ENCODE data around the gene RASGRP4. TPM values are rescaled to one million over a fixed set of nuclear protein-coding genes. Genes with fewer than 3 reads are reported as not detected.

The RASGRP4 gene
- total RNA-seq, 2 donors from 2014 or later, result 0.09 TPM; not detected in 1

DNA sequence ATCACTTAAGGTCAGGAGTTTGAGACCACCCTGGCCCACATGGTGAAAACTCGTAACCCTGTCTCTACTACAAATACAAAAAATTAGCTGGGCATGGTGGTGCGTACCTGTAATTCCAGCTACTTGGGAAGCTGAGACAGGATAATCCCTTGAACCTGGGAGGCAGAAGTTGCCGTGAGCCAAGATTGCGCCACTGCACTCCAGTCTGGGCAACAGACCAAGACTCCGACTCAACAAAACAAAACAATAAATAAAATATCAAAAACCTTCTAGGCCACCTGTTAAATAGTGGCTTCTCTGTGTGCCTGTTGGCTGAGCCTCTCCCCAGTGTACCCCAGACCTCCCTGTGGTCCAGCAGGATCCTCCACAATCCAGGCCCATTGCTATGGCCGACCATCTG, 54.9 kb downstream of the RASGRP4 start:
- peaks cover 3% of the 10 kb centered on the region for H3K4me1 ChIP-seq (ENCODE audit: control insufficient read depth, insufficient read depth, low read length)
- Mint-ChIP-seq H3K36me3 (ENCODE audit: low read depth) (peaks cover under 1% of the 10 kb centered on the region), H3K9me3 (no peaks in the 10 kb centered on the region), H3K27me3 (ENCODE audit: insufficient read depth) (peaks cover 38% of the 10 kb centered on the region), H3K27ac (no peak overlapping the region), H3K4me1 (peaks cover 9% of the 10 kb centered on the region), H3K4me3 (no peak overlapping the region)
- WGBS, 2 experiments (ENCODE audit: insufficient coverage in 1 of 2, insufficient read length in 1 of 2), result 81 to 91% methylated on average over 3 to 6 of the region's 6 CpGs
- no peak overlapping the region for H3K27ac ChIP-seq (ENCODE audit: low read depth, low read length)
- no peak for DNase-seq
- H3K36me3 ChIP-seq (ENCODE audit: control insufficient read depth, insufficient read depth, low read length), result no peaks in the 10 kb centered on the region
- H3K9me3 ChIP-seq (ENCODE audit: control insufficient read depth, low read length), result no peaks in the 10 kb centered on the region
- peaks cover 16% of the 10 kb centered on the region for H3K27me3 ChIP-seq (ENCODE audit: control insufficient read depth, insufficient read depth, low read length, poor library complexity, severe bottlenecking)
- no peak for TF ChIP-seq CTCF (conservative IDR thresholded peaks at IDR 0.05)
- H3K9ac ChIP-seq (ENCODE audit: extremely low read depth, low read length, poor library complexity, severe bottlenecking), result no peak overlapping the region
- no peak overlapping the region for H3K4me3 ChIP-seq (ENCODE audit: low read length)

DNA sequence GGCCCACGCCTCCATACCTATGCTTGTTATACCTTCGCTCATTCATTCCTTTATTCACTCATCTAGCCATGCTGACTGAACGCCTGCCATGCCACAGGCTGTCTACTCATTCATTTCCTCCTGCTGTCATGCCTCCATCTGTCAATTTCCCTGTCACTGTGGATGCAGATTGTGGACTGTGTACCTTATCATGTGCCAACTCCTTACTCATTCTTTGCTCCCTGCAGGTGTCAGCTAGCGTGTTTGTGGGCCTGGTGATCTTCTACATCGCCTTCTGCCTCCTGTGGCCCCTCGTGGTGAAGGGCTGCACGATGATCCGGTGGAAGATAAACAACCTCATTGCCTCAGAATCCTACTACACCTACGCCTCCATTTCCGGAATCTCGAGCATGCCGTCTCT, 55.7 kb downstream of the RASGRP4 start:
- no peaks in the 10 kb centered on the region for H3K9me3 ChIP-seq (ENCODE audit: control insufficient read depth, low read length)
- Mint-ChIP-seq H3K9me3 (peaks cover 1% of the 10 kb centered on the region), H3K27ac (no peak overlapping the region)

DNA sequence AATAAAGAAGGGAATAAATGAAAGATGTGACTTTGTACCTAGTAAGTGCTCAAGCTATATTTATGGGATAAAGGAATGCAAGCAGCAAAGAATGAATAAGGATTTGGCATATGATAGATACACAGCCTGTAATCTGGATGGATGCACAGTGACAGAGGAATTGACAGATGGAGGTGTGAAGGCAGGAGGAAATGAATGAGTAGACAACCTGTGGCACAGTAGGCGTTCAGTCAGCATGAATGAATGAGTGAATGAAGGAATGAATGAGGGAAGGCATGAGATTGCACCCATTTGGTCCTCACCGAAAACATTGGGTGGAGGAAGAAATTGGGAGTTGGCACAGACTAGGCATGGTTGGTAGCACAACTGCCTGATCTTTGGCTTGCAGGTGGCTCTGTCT, 56.4 kb downstream of the RASGRP4 start:
- H3K27ac ChIP-seq (ENCODE audit: low read depth, low read length), result no peak overlapping the region
- peaks cover 41% of the 10 kb centered on the region for H3K27me3 Mint-ChIP-seq (ENCODE audit: insufficient read depth)
- H3K36me3 ChIP-seq (ENCODE audit: control insufficient read depth, insufficient read depth, low read length), result no peaks in the 10 kb centered on the region
- no peak overlapping the region for H3K4me3 ChIP-seq (ENCODE audit: low read length)
- H3K4me1 ChIP-seq (ENCODE audit: control insufficient read depth, insufficient read depth, low read length), result no peaks in the 10 kb centered on the region
- no peaks in the 10 kb centered on the region for H3K4me1 Mint-ChIP-seq
- no peak overlapping the region for H3K9ac ChIP-seq (ENCODE audit: extremely low read depth, low read length, poor library complexity, severe bottlenecking)
- DNase-seq, result no peak
- H3K27ac Mint-ChIP-seq, result no peak overlapping the region
- TF ChIP-seq CTCF (conservative IDR thresholded peaks at IDR 0.05), result no peak
- H3K27me3 ChIP-seq (ENCODE audit: control insufficient read depth, insufficient read depth, low read length, poor library complexity, severe bottlenecking), result peaks cover 16% of the 10 kb centered on the region
- peaks cover 8% of the 10 kb centered on the region for H3K9me3 Mint-ChIP-seq
- H3K4me3 Mint-ChIP-seq, result no peak overlapping the region
- 89 to 93% methylated on average over 2 of the region's 2 CpGs for WGBS, 2 experiments (ENCODE audit: insufficient coverage in 1 of 2, insufficient read length in 1 of 2)
- no peaks in the 10 kb centered on the region for H3K36me3 Mint-ChIP-seq (ENCODE audit: low read depth)
- peaks cover 6% of the 10 kb centered on the region for H3K9me3 ChIP-seq (ENCODE audit: control insufficient read depth, low read length)

More for the DNA sequence above, 55.7 kb downstream of the RASGRP4 start:
- H3K36me3 Mint-ChIP-seq (ENCODE audit: low read depth), result no peaks in the 10 kb centered on the region
- peaks cover 16% of the 10 kb centered on the region for H3K27me3 ChIP-seq (ENCODE audit: control insufficient read depth, insufficient read depth, low read length, poor library complexity, severe bottlenecking)
- 84 to 86% methylated on average over 11 to 12 of the region's 12 CpGs for WGBS, 2 experiments (ENCODE audit: insufficient coverage in 1 of 2, insufficient read length in 1 of 2)
- DNase-seq, result no peak
- peaks cover 2% of the 10 kb centered on the region for H3K4me1 Mint-ChIP-seq
- H3K9ac ChIP-seq (ENCODE audit: extremely low read depth, low read length, poor library complexity, severe bottlenecking), result no peak overlapping the region
- no peak overlapping the region for H3K4me3 Mint-ChIP-seq
- peaks cover 41% of the 10 kb centered on the region for H3K27me3 Mint-ChIP-seq (ENCODE audit: insufficient read depth)
- no peak overlapping the region for H3K27ac ChIP-seq (ENCODE audit: low read depth, low read length)
- H3K36me3 ChIP-seq (ENCODE audit: control insufficient read depth, insufficient read depth, low read length), result no peaks in the 10 kb centered on the region
- TF ChIP-seq CTCF (conservative IDR thresholded peaks at IDR 0.05), result no peak
- H3K4me3 ChIP-seq (ENCODE audit: low read length), result no peak overlapping the region
- H3K4me1 ChIP-seq (ENCODE audit: control insufficient read depth, insufficient read depth, low read length), result no peaks in the 10 kb centered on the region
